Fibroblast of lung (primary cell): Measurements from ENCODE around the gene FOXK2.

ENCODE experiments used
- EZH2 ChIP-seq: IDR thresholded peaks from 2 replicates; pipeline ENCODE4 v1.5.1; 2012; ENCODE audit warnings: low read length, control low read depth, mild to moderate bottlenecking; ENCODE audit errors: missing control alignments
- TF ChIP-seq, protein P1 (sequence below), 2 donors: IDR thresholded peaks in 1 of 2; conservative IDR thresholded peaks in 1 of 2; 1 replicate in 1 of 2; 2 replicates in 1 of 2; pipeline ENCODE4 v1.5.1; 2011 to 2012; ENCODE audit warnings: low read length in 2 of 2, control low read depth in 1 of 2, inconsistent platforms in 1 of 2, low read depth in 1 of 2, mild to moderate bottlenecking in 1 of 2

DNA sequence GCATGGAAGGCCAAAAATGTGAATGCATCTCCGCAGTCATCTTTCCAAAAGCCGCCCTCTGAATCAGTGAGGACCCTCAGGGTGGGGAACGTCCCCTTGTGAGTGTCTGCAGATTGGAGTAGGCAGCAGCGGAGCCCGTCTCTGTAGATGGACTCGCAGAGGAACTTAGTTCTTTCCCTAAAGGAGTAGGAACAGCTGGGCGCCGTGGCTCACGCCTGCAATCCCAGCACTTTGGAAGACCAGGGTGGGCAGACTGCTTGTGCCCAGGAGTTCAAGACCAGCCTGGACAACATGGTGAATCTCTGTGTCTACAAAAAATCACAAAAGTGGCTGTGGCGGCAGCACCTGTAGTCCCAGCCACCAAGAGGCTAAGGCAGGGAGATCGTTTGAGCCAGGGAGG is 75.0 kb downstream of the FOXK2 start:
- TF ChIP-seq, protein P1, sequence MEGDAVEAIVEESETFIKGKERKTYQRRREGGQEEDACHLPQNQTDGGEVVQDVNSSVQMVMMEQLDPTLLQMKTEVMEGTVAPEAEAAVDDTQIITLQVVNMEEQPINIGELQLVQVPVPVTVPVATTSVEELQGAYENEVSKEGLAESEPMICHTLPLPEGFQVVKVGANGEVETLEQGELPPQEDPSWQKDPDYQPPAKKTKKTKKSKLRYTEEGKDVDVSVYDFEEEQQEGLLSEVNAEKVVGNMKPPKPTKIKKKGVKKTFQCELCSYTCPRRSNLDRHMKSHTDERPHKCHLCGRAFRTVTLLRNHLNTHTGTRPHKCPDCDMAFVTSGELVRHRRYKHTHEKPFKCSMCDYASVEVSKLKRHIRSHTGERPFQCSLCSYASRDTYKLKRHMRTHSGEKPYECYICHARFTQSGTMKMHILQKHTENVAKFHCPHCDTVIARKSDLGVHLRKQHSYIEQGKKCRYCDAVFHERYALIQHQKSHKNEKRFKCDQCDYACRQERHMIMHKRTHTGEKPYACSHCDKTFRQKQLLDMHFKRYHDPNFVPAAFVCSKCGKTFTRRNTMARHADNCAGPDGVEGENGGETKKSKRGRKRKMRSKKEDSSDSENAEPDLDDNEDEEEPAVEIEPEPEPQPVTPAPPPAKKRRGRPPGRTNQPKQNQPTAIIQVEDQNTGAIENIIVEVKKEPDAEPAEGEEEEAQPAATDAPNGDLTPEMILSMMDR (conservative IDR thresholded peaks at IDR 0.05 in 1 of 2, IDR thresholded peaks at IDR 0.05 in 1 of 2; ENCODE audit: low read depth in 1 of 2, low read length in 2 of 2): no peak
- TF ChIP-seq EZH2: no peak
